H9 (cell line): ENCODE results near the gene ATP8B2. TPM values are rescaled to one million over a fixed set of nuclear protein-coding genes. Genes with fewer than 3 reads are reported as not detected.

Source experiments
- DNase-seq: peaks from one replicate; pipeline ENCODE4 v3.0.0-alpha.2; 2017
- H2AFZ ChIP-seq: one replicate; pipeline ENCODE4 v1.6.1; 2013; ENCODE audit warnings: mild to moderate bottlenecking, low read length, control low read depth, moderate library complexity
- H2AK5ac ChIP-seq: 2 replicates; pipeline ENCODE4 v1.6.1; 2013; ENCODE audit warnings: low read length, control low read depth, mixed read lengths; ENCODE audit not compliant: insufficient read length
- H2BK120ac ChIP-seq: one replicate; pipeline ENCODE4 v1.6.1; 2013; ENCODE audit warnings: low read depth, mild to moderate bottlenecking, low read length, control low read depth, inconsistent platforms; ENCODE audit not compliant: poor library complexity, severe bottlenecking
- H2BK12ac ChIP-seq: 2 replicates; pipeline ENCODE4 v1.6.1; 2013; ENCODE audit warnings: low read length, control low read depth, mixed read lengths, low read depth; ENCODE audit not compliant: insufficient read length
- H2BK15ac ChIP-seq: 2 replicates; pipeline ENCODE4 v1.6.1; 2013; ENCODE audit warnings: low read depth, low read length, control low read depth
- H2BK20ac ChIP-seq: one replicate; pipeline ENCODE4 v1.6.1; 2013; ENCODE audit warnings: low read depth, mild to moderate bottlenecking, low read length, control low read depth, inconsistent platforms; ENCODE audit not compliant: poor library complexity, severe bottlenecking
- H2BK5ac ChIP-seq: 2 replicates; pipeline ENCODE4 v1.6.1; 2013; ENCODE audit warnings: low read length, control low read depth, mixed read lengths; ENCODE audit not compliant: insufficient read length
- H3K14ac ChIP-seq: 2 replicates; pipeline ENCODE4 v1.6.1; 2013; ENCODE audit warnings: low read length, control low read depth; ENCODE audit not compliant: insufficient read depth
- H3K18ac ChIP-seq: 2 replicates; pipeline ENCODE4 v1.6.1; 2013; ENCODE audit warnings: low read depth, mild to moderate bottlenecking, mixed read lengths, low read length, control low read depth; ENCODE audit not compliant: insufficient read length
- H3K23ac ChIP-seq: 2 replicates; pipeline ENCODE4 v1.6.1; 2013; ENCODE audit warnings: low read length, control low read depth, mixed read lengths, low read depth; ENCODE audit not compliant: insufficient read length
- H3K23me2 ChIP-seq: 2 replicates; pipeline ENCODE4 v1.6.1; 2013; ENCODE audit warnings: low read depth, mild to moderate bottlenecking, mixed read lengths, low read length, control low read depth; ENCODE audit not compliant: insufficient read length, poor library complexity, severe bottlenecking
- H3K27ac ChIP-seq: 2 replicates; pipeline ENCODE4 v1.5.1; 2013; ENCODE audit warnings: low read length, control low read depth, mixed read lengths, low read depth; ENCODE audit not compliant: insufficient read length
- H3K27me3 ChIP-seq: 2 replicates; pipeline ENCODE4 v1.6.1; 2013; ENCODE audit warnings: low read length, control low read depth, inconsistent platforms; ENCODE audit not compliant: insufficient read depth
- H3K4ac ChIP-seq: 2 replicates; pipeline ENCODE4 v1.6.1; 2013; ENCODE audit warnings: low read depth, mild to moderate bottlenecking, control low read depth, inconsistent platforms, low read length, moderate library complexity
- H3K4me1 ChIP-seq: 2 replicates; pipeline ENCODE4 v1.6.1; 2013; ENCODE audit warnings: low read length, control low read depth, inconsistent platforms; ENCODE audit not compliant: insufficient read depth
- H3K4me2 ChIP-seq: 2 replicates; pipeline ENCODE4 v1.6.1; 2013; ENCODE audit warnings: low read length, control low read depth, mixed read lengths; ENCODE audit not compliant: insufficient read length, insufficient read depth
- H3K56ac ChIP-seq: 2 replicates; pipeline ENCODE4 v1.6.1; 2013; ENCODE audit warnings: low read depth, mild to moderate bottlenecking, mixed read lengths, low read length, control low read depth; ENCODE audit not compliant: insufficient read length
- H3K79me1 ChIP-seq: 2 replicates; pipeline ENCODE4 v1.6.1; 2013; ENCODE audit warnings: low read depth, mild to moderate bottlenecking, moderate library complexity, low read length, control low read depth, inconsistent platforms; ENCODE audit not compliant: insufficient read depth, poor library complexity, severe bottlenecking
- H3K79me2 ChIP-seq: 2 replicates; pipeline ENCODE4 v1.6.1; 2013; ENCODE audit warnings: low read length, control low read depth, inconsistent platforms; ENCODE audit not compliant: insufficient read depth
- H3K9ac ChIP-seq: 2 replicates; pipeline ENCODE4 v1.6.1; 2013; ENCODE audit warnings: low read length, control low read depth, mixed read lengths; ENCODE audit not compliant: insufficient read length; ENCODE audit errors: extremely low read depth
- H3K9me3 ChIP-seq: one replicate; pipeline ENCODE4 v1.6.1; 2013; ENCODE audit warnings: low read depth, low read length, inconsistent platforms; ENCODE audit not compliant: control insufficient read depth
- H3T11ph ChIP-seq: one replicate; pipeline ENCODE4 v1.6.1; 2013; ENCODE audit warnings: mild to moderate bottlenecking, low read length, control low read depth, inconsistent platforms
- H4K20me1 ChIP-seq: one replicate; pipeline ENCODE4 v1.6.1; 2013; ENCODE audit not compliant: control insufficient read depth, insufficient read length, insufficient read depth
- H4K5ac ChIP-seq: 2 replicates; pipeline ENCODE4 v1.6.1; 2013; ENCODE audit warnings: low read depth, mild to moderate bottlenecking, mixed read lengths, low read length, control low read depth; ENCODE audit not compliant: insufficient read length
- H4K8ac ChIP-seq: replicated peaks from 2 replicates; pipeline ENCODE4 v1.6.1; 2013; ENCODE audit warnings: low read length, control low read depth, mixed read lengths, low read depth; ENCODE audit not compliant: insufficient read length
- H4K91ac ChIP-seq: 2 replicates; pipeline ENCODE4 v1.6.1; 2013; ENCODE audit warnings: low read depth, mild to moderate bottlenecking, moderate library complexity, mixed read lengths, low read length, control low read depth; ENCODE audit not compliant: insufficient read length
- H3K27ac Mint-ChIP-seq, 3 experiments: 2 replicates in 2 of 3; 3 replicates in 1 of 3; pipeline ENCODE4 v1.8.0; 2020 to 2021; ENCODE audit warnings: mixed read lengths in 3 of 3, mild to moderate bottlenecking in 1 of 3, moderate library complexity in 1 of 3
- H3K27me3 Mint-ChIP-seq: 2 replicates; pipeline ENCODE4 v1.8.0; 2021; ENCODE audit warnings: low read depth, mild to moderate bottlenecking, moderate library complexity, mixed read lengths
- H3K36me3 Mint-ChIP-seq, 3 experiments: 2 replicates in 2 of 3; 3 replicates in 1 of 3; pipeline ENCODE4 v1.8.0; 2020 to 2021; ENCODE audit warnings: low read depth in 3 of 3, mixed read lengths in 3 of 3; ENCODE audit not compliant: insufficient read depth in 1 of 3
- H3K4me1 Mint-ChIP-seq, 2 experiments: 2 replicates each; pipeline ENCODE4 v1.8.0; 2020; ENCODE audit warnings: mixed read lengths in 2 of 2
- H3K4me3 Mint-ChIP-seq, 2 experiments: 2 replicates in 1 of 2; 3 replicates in 1 of 2; pipeline ENCODE4 v1.8.0; 2020 to 2021; ENCODE audit warnings: mild to moderate bottlenecking in 2 of 2, mixed read lengths in 2 of 2, moderate library complexity in 1 of 2
- H3K9me3 Mint-ChIP-seq, 2 experiments: 2 replicates in 1 of 2; 3 replicates in 1 of 2; pipeline ENCODE4 v1.8.0; 2020; ENCODE audit warnings: mild to moderate bottlenecking in 2 of 2, mixed read lengths in 2 of 2, moderate library complexity in 1 of 2
- CTCF ChIP-seq: fragments of 200-600 bp; sonication (generic); conservative IDR thresholded peaks from 3 replicates; pipeline ENCODE4 v1.8.0; 2021; ENCODE audit warnings: antibody characterized with exemption, mild to moderate bottlenecking
- WGBS: extraction: QIAGEN DNeasy Blood & Tissue Kit; methylation state at CpG from one replicate; pipeline ENCODE4 v1.1.7; 2013; ENCODE audit warnings: missing lambda C conversion rate, low lambda C conversion rate, mixed read lengths; ENCODE audit not compliant: insufficient read length; ENCODE audit errors: extremely low coverage; 5-methylcytosine and 5-hydroxymethylcytosine counted together
- total RNA-seq: library from RNA; stranded (reverse); gene quantifications from 2 replicates; pipeline ENCODE4 v1.2.1, GENCODE V29; 2021

The ATP8B2 gene
- total RNA-seq, 1 experiment from 2014 or later = 37.6 TPM

- H2AK5ac ChIP-seq = no peak overlapping the region
- H3K4me1 Mint-ChIP-seq = peaks cover 6 to 14% of the 10 kb centered on the region in 2 experiments; a peak in 3 of 4 replicates
- no peak overlapping the region for H2BK5ac ChIP-seq
- H3K9me3 ChIP-seq = no peaks in the 10 kb centered on the region
- no peaks in the 10 kb centered on the region; the same call in 1 of the 2 replicates for H3K27me3 ChIP-seq
- no peak overlapping the region for H2BK12ac ChIP-seq
- H3K4ac ChIP-seq = no peak overlapping the region
- H3K27me3 Mint-ChIP-seq = peaks cover 27% of the 10 kb centered on the region
- no peak overlapping the region for H3K4me2 ChIP-seq
- H2BK120ac ChIP-seq = no peak overlapping the region
- H4K20me1 ChIP-seq = no peaks in the 10 kb centered on the region
- no peak overlapping the region for H2BK20ac ChIP-seq
- no peak overlapping the region for H4K5ac ChIP-seq
- TF ChIP-seq CTCF = no peak
- no peaks in the 10 kb centered on the region; a peak in 1 of 7 replicates for H3K36me3 Mint-ChIP-seq
- H3K9me3 Mint-ChIP-seq = peaks cover 5 to 7% of the 10 kb centered on the region in 2 experiments; a peak in 3 of 5 replicates
- H3K79me1 ChIP-seq = no peaks in the 10 kb centered on the region
- H3T11ph ChIP-seq = no peak overlapping the region
- H3K4me1 ChIP-seq = no peaks in the 10 kb centered on the region; the same call in 1 of the 2 replicates
- no peak overlapping the region for H4K8ac ChIP-seq
- H3K9ac ChIP-seq = no peak overlapping the region
- H3K23me2 ChIP-seq = peaks cover 4% of the 10 kb centered on the region
- no peak for DNase-seq
- H2AFZ ChIP-seq = no peak overlapping the region
- no peak overlapping the region for H3K56ac ChIP-seq
- H3K4me3 Mint-ChIP-seq = no peak overlapping the region
- no peak overlapping the region for H3K23ac ChIP-seq
- no peak overlapping the region for H3K27ac Mint-ChIP-seq
- H3K14ac ChIP-seq = no peak overlapping the region
- no peak overlapping the region for H2BK15ac ChIP-seq
- H4K91ac ChIP-seq = no peak overlapping the region
- no peak overlapping the region for H3K27ac ChIP-seq
- no peaks in the 10 kb centered on the region for H3K79me2 ChIP-seq
- no CpG with 5 or more reads among the region's 4 CpGs for WGBS
- no peak overlapping the region for H3K18ac ChIP-seq
Observed at GRCh38 chr1:154400381-154400801, 75.1 kb downstream of the ATP8B2 start.

Other genes starting within 250 kb of the ATP8B2 start
- gene NUP210L, start 170.5 kb upstream of the ATP8B2 start, total RNA-seq = 0.04 TPM in 1 of 2 replicates, not detected in the other
- 508 and 513 TPM in 2 replicates for gene TPM3, start 133.4 kb upstream of the ATP8B2 start, total RNA-seq
- gene CFAP141, start 119.2 kb upstream of the ATP8B2 start, total RNA-seq = not detected in 2 replicates
- gene UBAP2L, start 104.6 kb upstream of the ATP8B2 start, total RNA-seq = 258 and 265 TPM in 2 replicates
- gene HAX1, start 52.9 kb upstream of the ATP8B2 start, total RNA-seq = 79.8 and 80.4 TPM in 2 replicates
- not detected in 2 replicates for gene AQP10, start 4.4 kb upstream of the ATP8B2 start, total RNA-seq
- gene IL6R, start 79.8 kb downstream of the ATP8B2 start, total RNA-seq = 1.7 and 2.8 TPM in 2 replicates
- 0.31 TPM in 1 of 2 replicates, not detected in the other for gene TDRD10, start 176.7 kb downstream of the ATP8B2 start, total RNA-seq
- 0.35 and 0.48 TPM in 2 replicates for gene SHE, start 176.9 kb downstream of the ATP8B2 start, total RNA-seq
- 105 and 108 TPM in 2 replicates for gene UBE2Q1, start 233.1 kb downstream of the ATP8B2 start, total RNA-seq
- 1.8 and 1.9 TPM in 2 replicates for gene CHRNB2, start 242.3 kb downstream of the ATP8B2 start, total RNA-seq